Neural crest cell (in vitro differentiated cells): ENCODE data around the gene FBP2. TPM values are rescaled to one million over a fixed set of nuclear protein-coding genes. Genes with fewer than 3 reads are reported as not detected.

ENCODE experiments used
- DNase-seq: peaks from one replicate; pipeline ENCODE4 v3.0.0; 2021; ENCODE audit warnings: low read depth, mixed read lengths, low spot score
- H3K27ac Mint-ChIP-seq: one replicate; pipeline ENCODE4 v1.8.0; 2021; ENCODE audit warnings: mild to moderate bottlenecking, mixed read lengths; ENCODE audit not compliant: unreplicated experiment
- H3K27me3 Mint-ChIP-seq: 2 replicates; pipeline ENCODE4 v1.8.0; 2021; ENCODE audit warnings: low read depth, mild to moderate bottlenecking, mixed read lengths
- H3K36me3 Mint-ChIP-seq: 2 replicates; pipeline ENCODE4 v1.8.0; 2021; ENCODE audit warnings: low read depth, mild to moderate bottlenecking, mixed read lengths
- H3K4me1 Mint-ChIP-seq: 2 replicates; pipeline ENCODE4 v1.8.0; 2021; ENCODE audit warnings: mixed read lengths
- H3K4me3 Mint-ChIP-seq: one replicate; pipeline ENCODE4 v1.8.0; 2021; ENCODE audit warnings: mild to moderate bottlenecking, mixed read lengths
- H3K9me3 Mint-ChIP-seq: 2 replicates; pipeline ENCODE4 v1.8.0; 2021; ENCODE audit warnings: mixed read lengths
- total RNA-seq: library from RNA; stranded (reverse); gene quantifications from 2 replicates; pipeline ENCODE4 v1.2.1, GENCODE V29; 2021
- TF ChIP-seq, protein P1 (sequence below): fragments of 200-600 bp; sonication (generic); conservative IDR thresholded peaks from 2 replicates; pipeline ENCODE4 v1.5.0; 2021; ENCODE audit warnings: antibody characterized with exemption, mild to moderate bottlenecking

Gene FBP2
- total RNA-seq, 1 donor from 2014 or later: not detected

- Mint-ChIP-seq H3K9me3 (no peaks in the 10 kb centered on the region), H3K4me3 (no peak overlapping the region), H3K27ac (no peak overlapping the region), H3K36me3 (no peaks in the 10 kb centered on the region), H3K27me3 (no peaks in the 10 kb centered on the region), H3K4me1 (peaks cover 5% of the 10 kb centered on the region)
- TF ChIP-seq, protein P1, sequence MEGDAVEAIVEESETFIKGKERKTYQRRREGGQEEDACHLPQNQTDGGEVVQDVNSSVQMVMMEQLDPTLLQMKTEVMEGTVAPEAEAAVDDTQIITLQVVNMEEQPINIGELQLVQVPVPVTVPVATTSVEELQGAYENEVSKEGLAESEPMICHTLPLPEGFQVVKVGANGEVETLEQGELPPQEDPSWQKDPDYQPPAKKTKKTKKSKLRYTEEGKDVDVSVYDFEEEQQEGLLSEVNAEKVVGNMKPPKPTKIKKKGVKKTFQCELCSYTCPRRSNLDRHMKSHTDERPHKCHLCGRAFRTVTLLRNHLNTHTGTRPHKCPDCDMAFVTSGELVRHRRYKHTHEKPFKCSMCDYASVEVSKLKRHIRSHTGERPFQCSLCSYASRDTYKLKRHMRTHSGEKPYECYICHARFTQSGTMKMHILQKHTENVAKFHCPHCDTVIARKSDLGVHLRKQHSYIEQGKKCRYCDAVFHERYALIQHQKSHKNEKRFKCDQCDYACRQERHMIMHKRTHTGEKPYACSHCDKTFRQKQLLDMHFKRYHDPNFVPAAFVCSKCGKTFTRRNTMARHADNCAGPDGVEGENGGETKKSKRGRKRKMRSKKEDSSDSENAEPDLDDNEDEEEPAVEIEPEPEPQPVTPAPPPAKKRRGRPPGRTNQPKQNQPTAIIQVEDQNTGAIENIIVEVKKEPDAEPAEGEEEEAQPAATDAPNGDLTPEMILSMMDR: no peak
- no peak for DNase-seq
Measured at GRCh38 chr9:94514722-94515121, 78.9 kb downstream of the FBP2 start.

DNA sequence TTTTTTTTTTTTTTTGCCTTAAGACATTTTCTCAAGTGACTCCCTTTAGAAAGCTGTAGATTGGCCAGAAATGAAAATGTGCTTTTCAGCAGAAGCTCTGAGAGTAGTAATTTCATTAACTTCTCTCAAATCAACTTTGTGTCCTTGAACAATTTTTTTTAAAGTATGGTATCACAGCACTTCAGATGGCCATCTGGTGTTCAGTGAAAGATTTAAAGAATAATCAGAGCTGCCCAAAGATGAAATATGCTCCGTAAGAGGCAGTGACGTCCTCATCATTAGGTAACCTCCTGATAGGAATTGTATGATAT is 81.7 kb downstream of the FBP2 start:
- TF ChIP-seq, protein P1: no peak
- DNase-seq: no peak
- no peak overlapping the region for H3K4me3 Mint-ChIP-seq
- H3K27me3 Mint-ChIP-seq: no peaks in the 10 kb centered on the region
- no peaks in the 10 kb centered on the region for H3K36me3 Mint-ChIP-seq
- no peaks in the 10 kb centered on the region for H3K9me3 Mint-ChIP-seq
- H3K27ac Mint-ChIP-seq: no peak overlapping the region
- H3K4me1 Mint-ChIP-seq: peaks cover 5% of the 10 kb centered on the region

GRCh38 chr9:94511134-94511954 is 82.3 kb downstream of the FBP2 start:
- Mint-ChIP-seq H3K27ac (no peak overlapping the region), H3K4me1 (peaks cover 5% of the 10 kb centered on the region), H3K4me3 (no peak overlapping the region), H3K9me3 (no peaks in the 10 kb centered on the region), H3K27me3 (no peaks in the 10 kb centered on the region), H3K36me3 (no peaks in the 10 kb centered on the region)
- no peak for DNase-seq
- TF ChIP-seq, protein P1: no peak

Other genes starting within 250 kb of the FBP2 start
- gene PCAT7, start 38.7 kb downstream of the FBP2 start, total RNA-seq: 7.4 and 8.6 TPM in 2 replicates
- gene FBP1, start 45.7 kb upstream of the FBP2 start, total RNA-seq: 0.80 and 0.86 TPM in 2 replicates
- gene AOPEP, start 132.9 kb upstream of the FBP2 start, total RNA-seq: 22.2 and 24.8 TPM in 2 replicates